MM.1S (cell line): ENCODE measurements around the gene CKAP5.

ENCODE experiments used
- DNase-seq: peaks from one replicate; pipeline ENCODE4 v3.0.0-alpha.2; 2015
- H2AFZ ChIP-seq: fragments of 300-600 bp; sonication (generic); 2 replicates; pipeline ENCODE4 v1.6.0; 2016; ENCODE audit warnings: antibody characterized with exemption, low read length
- H3F3A ChIP-seq: fragments of 300-600 bp; sonication (generic); 2 replicates; pipeline ENCODE4 v1.6.1; 2016; ENCODE audit warnings: mild to moderate bottlenecking, antibody characterized with exemption, low read length, moderate library complexity, mixed read lengths; ENCODE audit not compliant: insufficient read depth
- H3K27ac ChIP-seq: fragments of 300-600 bp; sonication (generic); 2 replicates; pipeline ENCODE4 v1.5.1; 2016; ENCODE audit warnings: mild to moderate bottlenecking, low read length
- H3K27me3 ChIP-seq: fragments of 300-600 bp; sonication (generic); replicated peaks from 2 replicates; pipeline ENCODE4 v1.6.0; 2016; ENCODE audit warnings: low read length; ENCODE audit not compliant: insufficient read depth
- H3K36me3 ChIP-seq: fragments of 300-600 bp; sonication (generic); replicated peaks from 2 replicates; pipeline ENCODE4 v1.6.1; 2016; ENCODE audit warnings: mild to moderate bottlenecking, low read length, mixed read lengths; ENCODE audit not compliant: insufficient read depth
- H3K4me1 ChIP-seq: fragments of 300-600 bp; sonication (generic); 2 replicates; pipeline ENCODE4 v1.6.1; 2016; ENCODE audit warnings: low read length, mixed read lengths
- H3K4me2 ChIP-seq: fragments of 300-600 bp; sonication (generic); 2 replicates; pipeline ENCODE4 v1.6.0; 2016; ENCODE audit warnings: low read depth, low read length
- H3K4me3 ChIP-seq: fragments of 300-600 bp; sonication (generic); 2 replicates; pipeline ENCODE4 v1.5.1; 2016; ENCODE audit warnings: low read length, mixed read lengths
- H3K79me2 ChIP-seq: fragments of 300-600 bp; sonication (generic); 2 replicates; pipeline ENCODE4 v1.6.1; 2016; ENCODE audit warnings: mixed run types, low read length, mixed read lengths
- H3K9ac ChIP-seq: fragments of 300-600 bp; sonication (generic); 2 replicates; pipeline ENCODE4 v1.6.1; 2016; ENCODE audit warnings: low read length, mixed read lengths
- H3K9me2 ChIP-seq: fragments of 300-600 bp; sonication (generic); replicated peaks from 2 replicates; pipeline ENCODE4 v1.6.1; 2016; ENCODE audit warnings: mild to moderate bottlenecking, low read length, mixed read lengths; ENCODE audit not compliant: insufficient read depth
- H3K9me3 ChIP-seq: fragments of 300-600 bp; sonication (generic); replicated peaks from 2 replicates; pipeline ENCODE4 v1.6.1; 2016; ENCODE audit warnings: mild to moderate bottlenecking, low read length, mixed read lengths; ENCODE audit not compliant: insufficient read depth
- H4K20me1 ChIP-seq: fragments of 300-600 bp; sonication (generic); 2 replicates; pipeline ENCODE4 v1.6.1; 2016; ENCODE audit warnings: mild to moderate bottlenecking, low read length, moderate library complexity, mixed read lengths; ENCODE audit not compliant: insufficient read depth
- CTCF ChIP-seq: fragments of 300-600 bp; sonication (generic); IDR thresholded peaks from 2 replicates; pipeline ENCODE4 v1.5.1; 2016; ENCODE audit warnings: antibody characterized with exemption, low read length, mixed read lengths
- EZH2 ChIP-seq: fragments of 300-600 bp; sonication (generic); optimal IDR thresholded peaks from 2 replicates; pipeline ENCODE3; 2017; ENCODE audit warnings: low read depth, mild to moderate bottlenecking, antibody characterized with exemption, low read length, mixed read lengths
- EZH2phosphoT487 ChIP-seq: fragments of 300-600 bp; sonication (generic); IDR thresholded peaks from 2 replicates; pipeline ENCODE4 v1.6.1; 2018; ENCODE audit warnings: antibody characterized with exemption, low read length

Gene CKAP5

DNA sequence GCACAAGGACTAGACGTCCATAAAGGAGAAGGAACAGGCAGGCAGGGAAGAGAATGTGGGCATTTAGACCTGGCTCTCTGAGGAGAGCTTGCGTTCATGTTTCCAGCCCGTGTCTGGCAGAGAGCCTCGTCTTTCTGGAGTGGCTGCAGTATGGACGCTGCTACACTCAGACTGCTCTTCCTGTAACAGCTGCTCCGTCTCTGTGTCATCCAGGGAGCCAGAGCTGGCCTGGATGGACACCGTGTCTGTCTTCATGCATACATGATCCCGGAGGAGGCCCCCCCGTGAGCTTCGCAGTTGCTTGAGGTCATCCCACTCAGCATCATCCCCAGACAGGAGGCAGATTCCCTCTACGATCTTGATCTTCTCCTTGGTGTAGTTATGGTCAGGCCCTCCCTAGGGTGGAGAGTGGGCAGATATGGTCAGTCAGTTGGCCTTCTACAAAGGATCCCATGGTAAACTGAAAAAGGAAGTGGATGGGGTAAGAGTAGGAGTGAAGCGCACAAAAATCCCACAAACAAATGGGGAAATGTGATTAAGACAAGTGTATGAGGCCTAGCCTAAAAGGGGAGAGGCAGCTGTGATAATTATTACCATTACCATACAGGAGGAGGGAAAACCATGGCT is 13.0 kb upstream of the CKAP5 start:
- no peaks in the 10 kb centered on the region for H3K27me3 ChIP-seq
- no peak overlapping the region for H3K4me3 ChIP-seq
- no peak overlapping the region for H3K4me2 ChIP-seq
- H3K9me3 ChIP-seq = no peaks in the 10 kb centered on the region
- TF ChIP-seq CTCF = no peak
- TF ChIP-seq EZH2 = no peak
- TF ChIP-seq EZH2phosphoT487 = no peak
- DNase-seq = no peak
- H4K20me1 ChIP-seq = no peaks in the 10 kb centered on the region
- H3K27ac ChIP-seq = no peak overlapping the region
- no peaks in the 10 kb centered on the region for H3K9me2 ChIP-seq
- peaks cover 5% of the 10 kb centered on the region for H3K4me1 ChIP-seq
- H3K79me2 ChIP-seq = no peaks in the 10 kb centered on the region
- H3F3A ChIP-seq = no peaks in the 10 kb centered on the region
- H3K36me3 ChIP-seq = no peaks in the 10 kb centered on the region
- no peak overlapping the region for H2AFZ ChIP-seq
- H3K9ac ChIP-seq = no peak overlapping the region

DNA sequence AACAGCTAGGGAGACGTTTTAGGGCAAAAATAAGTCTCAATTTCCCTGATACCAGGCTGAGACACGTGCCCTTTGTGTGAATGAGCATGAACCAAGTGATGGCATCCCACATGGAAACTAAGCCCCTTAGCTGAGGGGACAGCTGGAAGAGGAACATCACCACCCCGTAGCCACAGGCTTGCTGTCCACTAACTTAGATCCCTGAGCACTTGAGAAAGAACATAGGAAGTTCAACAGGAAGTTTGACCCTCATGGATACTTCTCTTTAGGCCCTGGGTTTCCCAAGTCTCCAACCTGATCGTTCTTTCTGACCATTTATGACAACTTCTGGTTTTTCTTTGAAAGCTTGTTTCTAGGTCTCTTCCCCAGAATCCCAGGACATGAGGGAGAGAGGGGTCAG is 11.6 kb upstream of the CKAP5 start:
- DNase-seq = no peak
- H3K4me1 ChIP-seq = peaks cover 13% of the 10 kb centered on the region
- no peaks in the 10 kb centered on the region for H3K9me3 ChIP-seq
- no peak overlapping the region for H3K27ac ChIP-seq
- H3K27me3 ChIP-seq = no peaks in the 10 kb centered on the region
- H3F3A ChIP-seq = no peaks in the 10 kb centered on the region
- TF ChIP-seq EZH2phosphoT487 (no peak), CTCF (no peak), EZH2 (no peak)
- no peaks in the 10 kb centered on the region for H3K79me2 ChIP-seq
- H3K4me2 ChIP-seq = no peak overlapping the region
- H3K4me3 ChIP-seq = no peak overlapping the region
- no peaks in the 10 kb centered on the region for H3K9me2 ChIP-seq
- H2AFZ ChIP-seq = no peak overlapping the region
- H3K9ac ChIP-seq = no peak overlapping the region
- H3K36me3 ChIP-seq = no peaks in the 10 kb centered on the region
- no peaks in the 10 kb centered on the region for H4K20me1 ChIP-seq

GRCh38 chr11:46856605-46857343 is 10.7 kb upstream of the CKAP5 start:
- H3K9me2 ChIP-seq = no peaks in the 10 kb centered on the region
- H3K9ac ChIP-seq = no peak overlapping the region
- no peak for DNase-seq
- H3K4me3 ChIP-seq = no peak overlapping the region
- H3K4me2 ChIP-seq = no peak overlapping the region
- H3F3A ChIP-seq = no peaks in the 10 kb centered on the region
- no peak for TF ChIP-seq EZH2
- H3K79me2 ChIP-seq = no peaks in the 10 kb centered on the region
- H3K27ac ChIP-seq = no peak overlapping the region
- H2AFZ ChIP-seq = no peak overlapping the region
- peaks cover 13% of the 10 kb centered on the region for H3K4me1 ChIP-seq
- H3K9me3 ChIP-seq = no peaks in the 10 kb centered on the region
- H4K20me1 ChIP-seq = no peaks in the 10 kb centered on the region
- H3K36me3 ChIP-seq = no peaks in the 10 kb centered on the region
- no peaks in the 10 kb centered on the region for H3K27me3 ChIP-seq

- H4K20me1 ChIP-seq = no peaks in the 10 kb centered on the region
- H2AFZ ChIP-seq = no peak overlapping the region
- H3K4me1 ChIP-seq = peaks cover 13% of the 10 kb centered on the region
- no peak overlapping the region for H3K27ac ChIP-seq
- no peak overlapping the region for H3K9ac ChIP-seq
- H3K4me3 ChIP-seq = no peak overlapping the region
- no peaks in the 10 kb centered on the region for H3K27me3 ChIP-seq
- no peaks in the 10 kb centered on the region for H3K79me2 ChIP-seq
- no peak overlapping the region for H3K4me2 ChIP-seq
- H3K9me2 ChIP-seq = no peaks in the 10 kb centered on the region
- TF ChIP-seq EZH2 = no peak
- TF ChIP-seq EZH2phosphoT487 = no peak
- TF ChIP-seq CTCF = no peak
- H3K9me3 ChIP-seq = no peaks in the 10 kb centered on the region
- no peak for DNase-seq
- no peaks in the 10 kb centered on the region for H3F3A ChIP-seq
- no peaks in the 10 kb centered on the region for H3K36me3 ChIP-seq
Measured at GRCh38 chr11:46855863-46856262, 9.8 kb upstream of the CKAP5 start.
